Keratinocyte (primary cell): ENCODE data around the gene OXNAD1. TPM values are rescaled to one million over a fixed set of nuclear protein-coding genes. Genes with fewer than 3 reads are reported as not detected.

Source experiments
- DNase-seq: peaks from one replicate; pipeline ENCODE4 v3.0.0-alpha.2; 2011; ENCODE audit warnings: low read depth, missing footprints, low spot score
- FAIRE-seq: peaks from 2 replicates; lab custom pipeline; 2011; peaks lifted over from hg19 to GRCh38; lab: Jason Lieb, UNC
- H2AFZ ChIP-seq: 2 replicates; pipeline ENCODE4 v1.6.0; 2012; ENCODE audit warnings: low read length, control low read depth, inconsistent platforms; ENCODE audit not compliant: control insufficient read depth
- H3K27ac ChIP-seq: 2 replicates; pipeline ENCODE4 v1.5.1; 2011; ENCODE audit warnings: low read length; ENCODE audit not compliant: control insufficient read depth, insufficient read depth
- H3K27me3 ChIP-seq: 3 replicates; pipeline ENCODE4 v1.6.0; 2011; ENCODE audit warnings: low read length; ENCODE audit not compliant: control insufficient read depth, insufficient read depth; ENCODE audit errors: extremely low read depth
- H3K36me3 ChIP-seq, 2 experiments: 2 replicates in 1 of 2; 3 replicates in 1 of 2; pipeline ENCODE4 v1.5.1; 2011; ENCODE audit warnings: low read length in 2 of 2, mild to moderate bottlenecking in 1 of 2; ENCODE audit not compliant: control insufficient read depth in 2 of 2, insufficient read depth in 2 of 2; ENCODE audit errors: extremely low read depth in 1 of 2
- H3K4me1 ChIP-seq: 3 replicates; pipeline ENCODE4 v1.5.1; 2011; ENCODE audit warnings: low read length; ENCODE audit not compliant: control insufficient read depth, insufficient read depth; ENCODE audit errors: extremely low read depth
- H3K4me2 ChIP-seq: 3 replicates; pipeline ENCODE4 v1.6.0; 2011; ENCODE audit warnings: low read depth, low read length; ENCODE audit not compliant: control insufficient read depth, insufficient read depth; ENCODE audit errors: extremely low read depth
- H3K4me3 ChIP-seq, 3 experiments: fragments of 200-600 bp in 1 of 3; sonication (generic) in 1 of 3; 2 replicates in 2 of 3; 3 replicates in 1 of 3; pipeline ENCODE4 v1.5.1; 2011 to 2016; ENCODE audit warnings: low read length in 3 of 3, mild to moderate bottlenecking in 3 of 3, control low read depth in 2 of 3, inconsistent platforms in 1 of 3, low read depth in 1 of 3, mixed read lengths in 1 of 3, mixed run types in 1 of 3, moderate library complexity in 1 of 3; ENCODE audit not compliant: control insufficient read depth in 2 of 3, insufficient read depth in 2 of 3; ENCODE audit errors: extremely low read depth in 1 of 3
- H3K79me2 ChIP-seq: 2 replicates; pipeline ENCODE4 v1.6.0; 2012; ENCODE audit warnings: low read length; ENCODE audit not compliant: control insufficient read depth, insufficient read depth
- H3K9ac ChIP-seq: 3 replicates; pipeline ENCODE4 v1.6.0; 2011; ENCODE audit warnings: low read length; ENCODE audit not compliant: control insufficient read depth, insufficient read depth; ENCODE audit errors: extremely low read depth
- H3K9me1 ChIP-seq: 3 replicates; pipeline ENCODE4 v1.6.0; 2011; ENCODE audit warnings: low read length; ENCODE audit not compliant: control insufficient read depth, insufficient read depth; ENCODE audit errors: extremely low read depth
- H3K9me3 ChIP-seq: 2 replicates; pipeline ENCODE4 v1.5.1; 2012; ENCODE audit warnings: low read depth, low read length; ENCODE audit not compliant: control insufficient read depth
- H4K20me1 ChIP-seq: 3 replicates; pipeline ENCODE4 v1.6.0; 2011; ENCODE audit warnings: low read length; ENCODE audit not compliant: control insufficient read depth, insufficient read depth; ENCODE audit errors: extremely low read depth
- EZH2 ChIP-seq: IDR thresholded peaks from one replicate; pipeline ENCODE4 v1.6.1; 2012; ENCODE audit warnings: inconsistent platforms, mild to moderate bottlenecking, low read length, moderate library complexity
- dilution Hi-C: fragments of 300-500 bp; cut with MboI; formaldehyde crosslinking; loops from one replicate; pipeline ENCODE4 v1.7.0; 2020; ENCODE audit warnings: low sequenced_read_pairs; ENCODE audit not compliant: extremely low pct_ligation_motif_present
- polyA plus RNA-seq, 5 experiments: library from polyadenylated mRNA; depleted of rRNA in 3 of 5; stranded (reverse) in 3 of 5; stranded (forward) in 1 of 5; unstranded in 1 of 5; fragments of >200 nt; gene quantifications; 1 replicate in 1 of 5; 2 replicates in 3 of 5; 3 replicates in 1 of 5; pipeline versions ENCODE4 v1.2.1 to v1.2.3, GENCODE V29; 2011 to 2012; ENCODE audit warnings: missing spikeins in 2 of 5, low read depth in 1 of 5, low replicate concordance in 1 of 5
- TF ChIP-seq, protein P1 (sequence below), 3 experiments: IDR thresholded peaks in 1 of 3; conservative IDR thresholded peaks in 1 of 3; optimal IDR thresholded peaks in 1 of 3; 2 replicates in 2 of 3; 3 replicates in 1 of 3; pipeline versions ENCODE3 to v1.5.1; 2011; ENCODE audit warnings: low read length in 3 of 3, mild to moderate bottlenecking in 3 of 3, moderate library complexity in 2 of 3, control low read depth in 1 of 3, inconsistent platforms in 1 of 3; ENCODE audit not compliant: insufficient read depth in 2 of 3; ENCODE audit errors: extremely low read depth in 1 of 3

Gene OXNAD1
- polyA plus RNA-seq, 1 donor (not counting 4 experiments of a cell fraction or from before 2014, with no cell fraction given): 15.2 TPM

DNA sequence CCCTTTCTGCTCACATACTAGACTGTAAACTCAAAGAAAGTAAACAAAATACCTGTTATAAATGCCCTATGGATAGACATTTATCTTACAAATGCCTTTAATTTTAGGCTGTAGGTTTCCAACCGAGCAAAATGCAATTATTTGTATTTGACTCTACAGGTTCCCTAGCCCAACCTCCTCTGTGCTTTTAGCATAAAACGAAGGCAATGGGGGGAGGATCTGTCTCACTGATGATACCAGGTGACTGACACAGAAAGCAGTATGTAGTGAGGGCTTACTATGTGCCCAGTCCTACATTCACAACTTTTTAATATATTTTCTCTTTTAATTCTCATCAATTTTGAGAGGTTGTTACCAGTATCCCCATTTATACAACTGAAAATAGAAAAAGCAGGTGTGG, 87.4 kb downstream of the OXNAD1 start:
- no peaks in the 10 kb centered on the region for H3K9me1 ChIP-seq
- no peaks in the 10 kb centered on the region for H3K4me1 ChIP-seq
- H3K4me2 ChIP-seq: no peak overlapping the region
- H3K9me3 ChIP-seq: no peaks in the 10 kb centered on the region
- H4K20me1 ChIP-seq: no peaks in the 10 kb centered on the region
- TF ChIP-seq EZH2: no peak
- TF ChIP-seq, protein P1, sequence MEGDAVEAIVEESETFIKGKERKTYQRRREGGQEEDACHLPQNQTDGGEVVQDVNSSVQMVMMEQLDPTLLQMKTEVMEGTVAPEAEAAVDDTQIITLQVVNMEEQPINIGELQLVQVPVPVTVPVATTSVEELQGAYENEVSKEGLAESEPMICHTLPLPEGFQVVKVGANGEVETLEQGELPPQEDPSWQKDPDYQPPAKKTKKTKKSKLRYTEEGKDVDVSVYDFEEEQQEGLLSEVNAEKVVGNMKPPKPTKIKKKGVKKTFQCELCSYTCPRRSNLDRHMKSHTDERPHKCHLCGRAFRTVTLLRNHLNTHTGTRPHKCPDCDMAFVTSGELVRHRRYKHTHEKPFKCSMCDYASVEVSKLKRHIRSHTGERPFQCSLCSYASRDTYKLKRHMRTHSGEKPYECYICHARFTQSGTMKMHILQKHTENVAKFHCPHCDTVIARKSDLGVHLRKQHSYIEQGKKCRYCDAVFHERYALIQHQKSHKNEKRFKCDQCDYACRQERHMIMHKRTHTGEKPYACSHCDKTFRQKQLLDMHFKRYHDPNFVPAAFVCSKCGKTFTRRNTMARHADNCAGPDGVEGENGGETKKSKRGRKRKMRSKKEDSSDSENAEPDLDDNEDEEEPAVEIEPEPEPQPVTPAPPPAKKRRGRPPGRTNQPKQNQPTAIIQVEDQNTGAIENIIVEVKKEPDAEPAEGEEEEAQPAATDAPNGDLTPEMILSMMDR (optimal IDR thresholded peaks at IDR 0.05 in 1 of 3, IDR thresholded peaks at IDR 0.05 in 1 of 3, conservative IDR thresholded peaks at IDR 0.05 in 1 of 3; ENCODE audit: extremely low read depth in 1 of 3, insufficient read depth in 2 of 3, low read length in 3 of 3): no peak
- no peaks in the 10 kb centered on the region for H3K27me3 ChIP-seq
- H3K36me3 ChIP-seq: peaks cover 0 to 6% of the 10 kb centered on the region in 2 experiments
- dilution Hi-C loops: no loop called here
- DNase-seq: no peak
- H3K79me2 ChIP-seq: no peaks in the 10 kb centered on the region
- FAIRE-seq: no peak
- H3K27ac ChIP-seq: no peak overlapping the region
- H2AFZ ChIP-seq: no peak overlapping the region
- no peak overlapping the region for H3K4me3 ChIP-seq
- H3K9ac ChIP-seq: no peak overlapping the region

GRCh38 chr3:16354291-16354690, 89.3 kb downstream of the OXNAD1 start:
- H3K36me3 ChIP-seq: peaks cover 0 to 3% of the 10 kb centered on the region in 2 experiments
- no peaks in the 10 kb centered on the region for H3K27me3 ChIP-seq
- H2AFZ ChIP-seq: no peak overlapping the region
- no peak for TF ChIP-seq EZH2
- TF ChIP-seq, protein P1 (optimal IDR thresholded peaks at IDR 0.05 in 1 of 3, IDR thresholded peaks at IDR 0.05 in 1 of 3, conservative IDR thresholded peaks at IDR 0.05 in 1 of 3; ENCODE audit: extremely low read depth in 1 of 3, insufficient read depth in 2 of 3, low read length in 3 of 3): no peak
- no peak overlapping the region for H3K27ac ChIP-seq
- H3K4me1 ChIP-seq: no peaks in the 10 kb centered on the region
- H4K20me1 ChIP-seq: no peaks in the 10 kb centered on the region
- DNase-seq (no peak), FAIRE-seq (no peak)
- H3K4me3 ChIP-seq: no peak overlapping the region
- H3K9ac ChIP-seq: no peak overlapping the region
- H3K79me2 ChIP-seq: no peaks in the 10 kb centered on the region
- no peaks in the 10 kb centered on the region for H3K9me3 ChIP-seq
- no peak overlapping the region for H3K4me2 ChIP-seq
- dilution Hi-C loops: no loop called here
- no peaks in the 10 kb centered on the region for H3K9me1 ChIP-seq

Other genes with a start within 250 kb of the OXNAD1 start
- gene GALNT15, start 90.5 kb upstream of the OXNAD1 start, polyA plus RNA-seq: 0.03 TPM in 1 of 3 replicates, not detected in the others
- gene DPH3, start 269 bp upstream of the OXNAD1 start, polyA plus RNA-seq: 17.4 to 36.7 TPM (median 23.4 TPM) in 3 replicates
- 17.0 to 24.2 TPM (median 18.0 TPM) in 3 replicates for gene RFTN1, start 248.5 kb downstream of the OXNAD1 start, polyA plus RNA-seq